ENCODE measurements around the gene TSHZ2. TPM values are rescaled to one million over a fixed set of nuclear protein-coding genes. Genes with fewer than 3 reads are reported as not detected.

TSHZ2 gene
- total and polyA plus RNA-seq, 2 of the 4 experiments (the other 2 are of a cell fraction) = under 0.01 to 0.02 TPM

GRCh38 chr20:53038299-53038698 lies 66.1 kb downstream of the TSHZ2 start:
- no TSS peak for BruUV-seq (replicated peaks)
- no peaks in the 10 kb centered on the region for H3K4me1 ChIP-seq (ENCODE audit: control insufficient read depth, insufficient read depth, low read length)
- in situ Hi-C loops (cut with MboI; ENCODE audit: low sequenced_read_pairs) = no loop called here
- H3K27me3 ChIP-seq (ENCODE audit: control insufficient read depth, insufficient read depth, low read length) = no peaks in the 10 kb centered on the region
- H2AFZ ChIP-seq (replicated peaks; ENCODE audit: low read length, poor library complexity) = no peak overlapping the region
- H3K18ac ChIP-seq (ENCODE audit: low read depth, low read length) = no peak overlapping the region
- no CpG with 5 or more reads among the region's 2 CpGs for WGBS, 2 experiments (ENCODE audit: extremely low coverage in 2 of 2, insufficient read length in 1 of 2)
- H4K5ac ChIP-seq (ENCODE audit: low read depth, low read length) = no peak overlapping the region
- dilution Hi-C loops (cut with HindIII; ENCODE audit: low sequenced_read_pairs, unreplicated experiment) = no loop called here
- H3K9ac ChIP-seq (ENCODE audit: low read depth, low read length) = no peak overlapping the region
- no peaks in the 10 kb centered on the region for H3K36me3 ChIP-seq (ENCODE audit: control insufficient read depth, insufficient read depth, low read length)
- H2BK120ac ChIP-seq (ENCODE audit: low read depth, low read length) = no peak overlapping the region
- peaks cover 4% of the 10 kb centered on the region for H3K9me3 ChIP-seq (ENCODE audit: control insufficient read depth, insufficient read depth, low read length)
- H3K27ac ChIP-seq (ENCODE audit: insufficient read depth, low read length) = no peak overlapping the region
- no peak overlapping the region for H2BK20ac ChIP-seq (ENCODE audit: low read depth, low read length)
- no peak overlapping the region for H4K8ac ChIP-seq (ENCODE audit: low read depth in 2 of 2, low read length in 2 of 2)
- no peak overlapping the region for H3K23ac ChIP-seq (ENCODE audit: low read depth, low read length)
- no peak overlapping the region for H2BK15ac ChIP-seq (ENCODE audit: low read depth, low read length)
- no peak overlapping the region for H3K4me3 ChIP-seq (ENCODE audit: insufficient read depth, low read depth, low read length)
- ChIA-PET POLR2A (ENCODE audit: unreplicated experiment) (no interaction called here), CTCF (no interaction called here)
- ATAC-seq (ENCODE audit: low read depth) = no peak
- H2AK9ac ChIP-seq (replicated peaks; ENCODE audit: low read depth, low read length, poor library complexity) = no peak overlapping the region
- H4K91ac ChIP-seq (ENCODE audit: insufficient read depth, low read depth, low read length) = no peak overlapping the region
- no peak overlapping the region for H3K56ac ChIP-seq (ENCODE audit: extremely low read depth, insufficient read depth, low read length)
- intact Hi-C loops (cut with micrococcal nuclease) = no loop called here
- no peak overlapping the region for H3K14ac ChIP-seq (replicated peaks; ENCODE audit: low read depth, low read length)
- no peaks in the 10 kb centered on the region for H3K9me1 ChIP-seq (ENCODE audit: insufficient read depth, low read length)
- no peak overlapping the region for H3K4me2 ChIP-seq (ENCODE audit: low read depth, low read length)
- no peak for TF ChIP-seq CEBPB (IDR thresholded peaks at IDR 0.05; ENCODE audit: low read depth, low read length)
- TF ChIP-seq CTCF (conservative IDR thresholded peaks at IDR 0.05; ENCODE audit: low read depth, low read length) = no peak
- TF ChIP-seq ELK1 (IDR thresholded peaks at IDR 0.05; ENCODE audit: borderline replicate concordance, low read depth, low read length) = no peak
- TF ChIP-seq RFX5 (IDR thresholded peaks at IDR 0.05; ENCODE audit: low read depth, low read length) = no peak
- no peak for TF ChIP-seq CHD1 (IDR thresholded peaks at IDR 0.05; ENCODE audit: low read depth, low read length)
- no peak for TF ChIP-seq MXI1 (IDR thresholded peaks at IDR 0.05; ENCODE audit: borderline replicate concordance, low read depth, low read length)
- TF ChIP-seq USF2 (IDR thresholded peaks at IDR 0.05; ENCODE audit: low read depth, low read length) = no peak
- TF ChIP-seq NFE2L2 (IDR thresholded peaks at IDR 0.05; ENCODE audit: low read depth, low read length) = no peak
- TF ChIP-seq SMC3 (IDR thresholded peaks at IDR 0.05; ENCODE audit: low read depth, low read length) = no peak
- TF ChIP-seq POLR2A (IDR thresholded peaks at IDR 0.05; ENCODE audit: low read depth, low read length) = no peak
- TF ChIP-seq BHLHE40 (IDR thresholded peaks at IDR 0.05; ENCODE audit: low read depth, low read length) = no peak
- no peak for TF ChIP-seq MAZ (IDR thresholded peaks at IDR 0.05; ENCODE audit: borderline replicate concordance, low read depth, low read length)
- no peak for TF ChIP-seq MAFK (IDR thresholded peaks at IDR 0.05; ENCODE audit: low read depth, low read length)
- TF ChIP-seq RCOR1 (IDR thresholded peaks at IDR 0.05; ENCODE audit: insufficient replicate concordance, low read length) = no peak
- TF ChIP-seq RAD21 (IDR thresholded peaks at IDR 0.05; ENCODE audit: low read length) = no peak
- no peak for TF ChIP-seq FOS (IDR thresholded peaks at IDR 0.05; ENCODE audit: low read depth, low read length)
- no peak overlapping the region for H3K4ac ChIP-seq (ENCODE audit: low read depth, low read length)
- no peaks in the 10 kb centered on the region for H3K79me1 ChIP-seq (ENCODE audit: low read depth in 1 of 2, low read length in 2 of 2)
- no peak for DNase-seq
- H2BK5ac ChIP-seq (ENCODE audit: low read depth, low read length, poor library complexity, severe bottlenecking) = no peak overlapping the region
- H2AK5ac ChIP-seq (ENCODE audit: low read depth, low read length) = no peak overlapping the region
- no peaks in the 10 kb centered on the region for H4K20me1 ChIP-seq (ENCODE audit: insufficient read depth, low read length)

All from IMR-90 (cell line).